Loucy (cell line): ENCODE measurements around the gene C21orf58.

Experiments
- H2AFZ ChIP-seq: fragments of 200-600 bp; sonication (generic); 2 replicates; pipeline ENCODE4 v1.6.0; 2016; ENCODE audit warnings: antibody characterized with exemption, mild to moderate bottlenecking, low read length, moderate library complexity
- H3F3A ChIP-seq: fragments of 200-600 bp; 2 replicates; pipeline ENCODE4 v1.6.0; 2016; ENCODE audit warnings: antibody characterized with exemption, low read depth, mild to moderate bottlenecking
- H3K27me3 ChIP-seq: fragments of 200-600 bp; sonication (generic); 2 replicates; pipeline ENCODE4 v1.6.1; 2014; ENCODE audit warnings: low read length, mild to moderate bottlenecking; ENCODE audit not compliant: insufficient read depth, poor library complexity, severe bottlenecking
- H3K36me3 ChIP-seq: fragments of 200-600 bp; sonication (generic); 2 replicates; pipeline ENCODE4 v1.6.1; 2016; ENCODE audit warnings: low read length; ENCODE audit not compliant: insufficient read depth
- H3K4me1 ChIP-seq: fragments of 200-600 bp; sonication (generic); 2 replicates; pipeline ENCODE4 v1.5.1; 2014; ENCODE audit warnings: low read length, mild to moderate bottlenecking; ENCODE audit not compliant: insufficient read depth, poor library complexity, severe bottlenecking
- H3K4me2 ChIP-seq: fragments of 200-600 bp; sonication (generic); 2 replicates; pipeline ENCODE4 v1.6.0; 2014; ENCODE audit warnings: antibody characterized with exemption, low read length, low read depth, mild to moderate bottlenecking; ENCODE audit not compliant: poor library complexity, severe bottlenecking
- H3K4me3 ChIP-seq: fragments of 200-600 bp; sonication (generic); 2 replicates; pipeline ENCODE4 v1.5.1; 2014; ENCODE audit warnings: low read length, mild to moderate bottlenecking, mixed read lengths; ENCODE audit not compliant: poor library complexity, severe bottlenecking
- H3K79me2 ChIP-seq: fragments of 200-600 bp; sonication (generic); 2 replicates; pipeline ENCODE4 v1.6.1; 2014; ENCODE audit warnings: low read length; ENCODE audit not compliant: insufficient read depth
- H3K9ac ChIP-seq: fragments of 200-600 bp; sonication (generic); 2 replicates; pipeline ENCODE4 v1.6.0; 2014; ENCODE audit warnings: mild to moderate bottlenecking, low read depth, low read length, moderate library complexity; ENCODE audit not compliant: poor library complexity, severe bottlenecking
- H3K9me2 ChIP-seq: fragments of 200-600 bp; sonication (generic); replicated peaks from 2 replicates; pipeline ENCODE4 v1.6.1; 2016; ENCODE audit warnings: low read depth, low read length, mixed read lengths
- H3K9me3 ChIP-seq: fragments of 200-600 bp; sonication (generic); 2 replicates; pipeline ENCODE4 v1.6.1; 2014; ENCODE audit warnings: mild to moderate bottlenecking, antibody characterized with exemption, low read length, low read depth; ENCODE audit not compliant: insufficient read depth
- H4K20me1 ChIP-seq: fragments of 200-600 bp; sonication (generic); 2 replicates; pipeline ENCODE4 v1.6.0; 2014; ENCODE audit warnings: antibody characterized with exemption, low read length, mild to moderate bottlenecking; ENCODE audit not compliant: insufficient read depth, poor library complexity, severe bottlenecking
- CTCF ChIP-seq: fragments of 200-600 bp; sonication (generic); conservative IDR thresholded peaks from 2 replicates; pipeline ENCODE4 v1.5.1; 2014; ENCODE audit warnings: mild to moderate bottlenecking, antibody characterized with exemption, low read length
- EZH2phosphoT487 ChIP-seq: fragments of 200-600 bp; IDR thresholded peaks from 2 replicates; pipeline ENCODE4 v1.6.1; 2018; ENCODE audit warnings: antibody characterized with exemption, mild to moderate bottlenecking, moderate library complexity, borderline replicate concordance

C21orf58 gene

GRCh38 chr21:46363698-46364097 lies 40.0 kb upstream of the C21orf58 start:
- Histone ChIP-seq H3K4me2 (no peak overlapping the region), H3K4me1 (peaks cover 4% of the 10 kb centered on the region), H4K20me1 (peaks cover 4% of the 10 kb centered on the region), H3F3A (no peaks in the 10 kb centered on the region), H3K9me2 (no peaks in the 10 kb centered on the region), H3K4me3 (no peak overlapping the region), H3K27me3 (no peaks in the 10 kb centered on the region), H2AFZ (no peak overlapping the region), H3K9ac (no peak overlapping the region), H3K9me3 (no peaks in the 10 kb centered on the region), H3K79me2 (peaks cover 5% of the 10 kb centered on the region; the same call in 1 of the 2 replicates), H3K36me3 (peaks cover 82% of the 10 kb centered on the region; the same call in 1 of the 2 replicates)
- TF ChIP-seq EZH2phosphoT487: no peak
- TF ChIP-seq CTCF: no peak

- Histone ChIP-seq H3K79me2 (no peaks in the 10 kb centered on the region), H3F3A (no peaks in the 10 kb centered on the region), H3K9me3 (no peaks in the 10 kb centered on the region)
These were observed 39.3 kb upstream of the C21orf58 start for GRCh38 chr21:46362946-46363345.

GRCh38 chr21:46361935-46362334 lies 38.3 kb upstream of the C21orf58 start:
- Histone ChIP-seq H3K9me2 (no peaks in the 10 kb centered on the region), H3K36me3 (peaks cover 84% of the 10 kb centered on the region; the same call in 1 of the 2 replicates), H3K9ac (no peak overlapping the region), H3K4me2 (no peak overlapping the region), H3K4me1 (no peaks in the 10 kb centered on the region), H3K27me3 (no peaks in the 10 kb centered on the region), H3K79me2 (no peaks in the 10 kb centered on the region), H3K9me3 (no peaks in the 10 kb centered on the region), H2AFZ (no peak overlapping the region), H3F3A (no peaks in the 10 kb centered on the region), H4K20me1 (no peaks in the 10 kb centered on the region), H3K4me3 (no peak overlapping the region)
- TF ChIP-seq CTCF (no peak), EZH2phosphoT487 (no peak)

More at GRCh38 chr21:46362946-46363345, 39.3 kb upstream of the C21orf58 start:
- Histone ChIP-seq H3K36me3 (peaks cover 82% of the 10 kb centered on the region; the same call in 1 of the 2 replicates), H3K9me2 (no peaks in the 10 kb centered on the region), H4K20me1 (no peaks in the 10 kb centered on the region), H3K9ac (no peak overlapping the region), H2AFZ (no peak overlapping the region), H3K4me1 (no peaks in the 10 kb centered on the region), H3K27me3 (no peaks in the 10 kb centered on the region), H3K4me2 (no peak overlapping the region), H3K4me3 (no peak overlapping the region)
- TF ChIP-seq CTCF (no peak), EZH2phosphoT487 (no peak)
